DMS153 treated with DMSO at 0.1 percent for 48 hours (cell line): ENCODE results near the gene RUBCNL.

Source experiments
- DNase-seq: peaks from one replicate; lab custom pipeline; 2025; ENCODE audit not compliant: unreplicated experiment; lab: John Stamatoyannopoulos, UW

The RUBCNL gene

DNA sequence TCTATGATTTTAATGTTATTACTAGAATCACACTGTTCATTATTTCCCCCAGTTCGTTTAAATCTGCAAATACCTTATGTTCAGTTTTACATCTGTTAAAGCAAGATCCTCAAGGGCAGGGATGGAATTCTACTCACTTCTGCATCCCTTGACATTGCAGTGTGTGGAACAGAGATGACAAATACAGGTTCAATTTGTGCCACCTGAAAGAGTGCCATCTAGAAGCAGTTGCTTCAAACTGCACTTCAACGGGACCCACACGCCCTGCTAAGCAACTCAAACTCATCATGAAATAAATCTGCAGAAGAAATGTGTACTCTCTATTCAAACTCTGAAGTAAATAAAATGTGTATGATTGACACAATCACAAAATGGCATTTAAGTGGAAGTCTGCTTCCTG lies 44.5 kb downstream of the RUBCNL start:
- no peak for DNase-seq

DNA sequence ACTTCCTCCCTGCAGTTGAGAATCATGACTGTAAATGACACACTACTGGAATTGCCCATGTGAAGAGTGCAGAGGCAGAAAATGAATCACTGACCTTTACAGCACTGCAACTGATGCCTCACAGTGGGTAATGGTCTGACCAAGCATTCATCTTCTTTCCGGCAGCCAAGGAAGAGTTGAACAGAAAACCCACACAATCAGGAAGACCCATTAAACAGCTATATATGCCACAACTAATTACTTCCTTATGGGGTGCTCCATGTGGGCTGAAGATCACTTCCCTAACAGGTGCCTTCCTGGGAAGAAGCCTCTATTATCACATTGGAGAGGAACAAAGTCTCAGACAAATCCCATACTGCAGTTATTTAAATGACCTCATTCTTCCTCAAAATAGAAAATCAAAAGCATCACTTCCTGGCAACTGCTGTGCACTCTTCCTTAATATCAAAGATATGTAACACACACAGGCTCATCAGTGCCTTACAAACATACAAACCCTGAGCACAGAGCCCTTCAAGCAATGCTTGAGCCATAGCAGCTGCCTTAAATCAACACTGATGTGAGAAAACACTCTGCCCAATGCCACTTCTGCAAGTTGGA lies 45.8 kb downstream of the RUBCNL start:
- DNase-seq: no peak

DNA sequence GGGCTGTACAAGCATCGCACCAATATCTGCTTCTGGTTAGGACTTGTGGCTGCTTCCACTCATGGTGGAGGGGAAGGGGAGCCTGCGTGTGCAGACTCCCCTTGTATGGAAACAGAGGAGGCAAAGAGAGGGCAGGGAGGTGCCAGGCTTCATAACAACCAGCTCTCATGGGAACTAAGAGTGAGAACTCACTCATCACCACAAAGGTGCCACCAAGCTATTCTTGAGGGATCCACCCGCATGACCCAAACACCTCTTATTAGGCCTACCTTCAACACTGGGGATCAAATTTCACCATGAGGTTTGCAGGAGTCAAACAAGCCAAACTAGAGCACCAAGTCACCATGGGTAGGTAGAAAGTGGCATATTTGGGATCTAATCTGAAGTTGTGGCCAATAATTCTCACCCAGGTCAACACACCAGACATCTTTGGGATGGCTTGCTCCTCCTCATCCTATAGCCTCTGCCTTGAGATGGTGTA lies 46.4 kb downstream of the RUBCNL start:
- DNase-seq: no peak

DNA sequence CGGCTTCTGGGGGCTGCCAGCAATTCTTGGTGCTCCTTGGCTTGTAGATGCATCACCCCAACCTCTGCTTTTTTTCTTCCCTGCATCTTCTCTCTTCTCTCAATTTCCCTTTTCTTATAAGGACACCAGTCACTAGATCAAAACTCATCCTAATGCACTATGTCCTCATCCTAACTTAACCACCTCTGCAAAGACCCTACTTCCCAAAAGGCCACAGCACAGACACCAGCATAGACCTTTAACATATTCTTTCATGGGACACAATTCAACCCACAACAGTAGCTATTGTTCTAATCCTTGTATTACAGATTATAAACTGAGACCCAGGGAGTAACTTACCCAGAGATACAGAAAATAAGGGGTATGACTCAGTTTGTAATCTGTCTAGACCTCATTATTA lies 47.0 kb downstream of the RUBCNL start:
- DNase-seq: no peak

DNA sequence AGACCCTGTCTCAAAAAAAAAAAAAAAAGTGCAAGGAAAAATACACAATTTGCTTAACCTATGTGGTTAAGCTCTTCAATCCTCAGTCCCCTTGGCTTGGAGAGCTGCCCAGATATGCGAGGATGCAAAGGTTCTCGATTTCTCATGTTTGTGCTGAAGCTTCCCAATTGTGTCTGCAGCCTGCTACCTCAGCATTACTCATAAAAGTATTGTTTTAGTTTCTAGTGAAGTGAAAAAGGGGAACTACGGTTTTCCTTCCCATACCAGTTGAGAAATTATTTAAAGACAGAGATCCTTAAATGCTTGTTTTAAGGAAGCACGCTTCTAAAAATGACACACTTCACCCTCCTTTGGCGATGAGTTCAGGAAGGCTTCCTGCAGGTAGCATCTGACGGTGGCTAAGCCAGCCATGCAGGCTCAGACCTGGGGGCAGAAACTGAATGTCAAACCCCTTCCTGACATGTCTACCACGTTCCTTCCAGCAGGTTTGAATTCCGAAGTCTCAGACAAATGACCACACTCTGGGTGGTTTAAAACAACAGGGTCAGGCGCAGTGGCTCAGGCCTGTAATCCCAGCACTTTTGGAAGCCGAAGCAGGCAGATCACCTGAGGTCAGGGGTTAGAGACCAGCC lies 47.9 kb downstream of the RUBCNL start:
- DNase-seq: no peak

DNA sequence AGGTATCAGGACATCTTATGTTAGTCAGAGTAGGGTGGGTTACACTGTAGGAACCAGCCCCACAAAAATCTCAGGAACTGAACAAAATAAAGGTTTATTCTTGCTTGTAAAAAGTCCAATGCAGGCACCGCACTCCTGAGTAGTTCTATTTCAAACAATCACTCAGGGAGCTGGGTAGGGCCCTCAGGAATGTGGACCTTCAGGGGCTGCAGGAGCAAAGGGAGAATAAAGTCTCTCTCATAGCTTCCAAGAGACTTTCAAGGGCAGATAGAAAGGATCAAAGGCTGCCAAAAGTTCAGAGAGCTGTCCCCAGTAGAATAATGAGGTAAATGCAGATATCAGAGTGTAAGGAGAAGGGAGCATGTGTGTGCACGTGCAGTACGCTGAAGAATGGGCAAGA lies 49.4 kb downstream of the RUBCNL start:
- DNase-seq: no peak

DNA sequence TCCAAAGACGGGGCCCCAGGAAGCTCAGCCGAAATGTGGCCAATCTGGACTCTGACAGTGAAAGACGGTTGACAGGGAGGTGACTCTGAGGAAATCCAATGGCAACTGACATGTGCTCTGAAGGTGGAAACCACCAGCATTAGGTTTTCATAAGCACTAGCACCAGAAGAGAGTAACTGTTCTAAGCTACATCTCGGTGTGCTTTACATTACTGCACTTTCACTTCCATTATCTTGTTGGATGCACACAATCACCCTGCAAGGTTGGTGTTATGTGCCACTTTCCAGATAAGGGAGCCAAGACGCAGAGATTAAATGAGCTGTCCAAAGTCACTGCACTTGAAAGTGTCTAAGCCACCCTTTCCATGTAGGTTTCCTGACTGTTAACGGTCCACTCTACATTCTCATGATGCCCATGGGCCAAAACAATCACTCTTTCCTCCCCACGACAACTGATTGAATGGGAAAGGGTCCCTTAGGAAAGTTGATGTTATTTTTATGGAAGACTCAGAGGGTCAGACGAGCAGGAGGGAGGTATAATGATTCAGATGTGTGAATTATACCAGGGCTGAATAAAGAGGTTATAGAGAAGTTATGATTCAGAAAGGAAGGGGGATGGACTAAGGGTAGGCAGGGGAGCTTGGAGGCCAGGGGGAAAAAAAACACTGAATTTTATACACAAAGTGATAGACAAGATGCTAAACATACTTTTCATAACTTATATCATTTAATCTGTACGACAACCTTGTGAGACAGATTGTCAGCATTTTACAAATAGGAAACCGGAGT lies 52.8 kb downstream of the RUBCNL start:
- DNase-seq: no peak

DNA sequence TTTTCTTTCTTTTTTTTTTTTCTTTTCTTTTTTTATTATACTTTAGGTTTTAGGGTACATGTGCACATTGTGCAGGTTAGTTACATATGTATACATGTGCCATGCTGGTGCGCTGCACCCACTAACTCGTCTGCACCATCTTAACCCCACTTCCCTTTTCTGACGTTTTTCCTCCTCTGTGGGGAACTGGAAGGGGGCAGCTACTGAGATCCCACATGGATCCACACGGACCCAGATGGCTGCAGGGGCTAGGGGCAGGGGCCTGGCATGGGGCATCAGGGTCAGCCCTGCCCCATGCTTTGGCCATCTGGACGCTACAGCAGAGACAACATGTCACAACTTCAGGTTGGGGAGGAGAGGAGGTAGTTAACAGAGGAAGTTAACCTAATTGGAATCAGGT lies 54.3 kb downstream of the RUBCNL start:
- no peak for DNase-seq

DNA sequence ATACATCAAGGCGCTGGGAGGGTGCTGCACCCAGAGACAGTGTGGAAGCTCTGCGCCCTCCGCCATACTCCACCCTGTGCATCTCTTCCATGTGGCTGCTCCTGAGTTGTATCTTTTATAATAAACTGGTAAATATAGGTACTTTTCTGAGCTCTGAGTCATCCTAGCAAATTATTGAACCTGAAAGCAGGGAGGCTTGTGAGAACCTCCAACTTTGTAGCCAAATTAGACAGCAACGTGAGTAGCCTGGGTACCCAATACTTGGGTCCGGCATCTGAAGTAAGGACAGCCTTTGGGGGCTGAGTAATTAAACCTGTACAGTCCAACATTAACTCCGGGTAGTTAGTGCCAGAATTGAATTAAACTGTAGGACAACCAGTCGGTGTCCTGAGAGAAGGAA lies 57.4 kb downstream of the RUBCNL start:
- no peak for DNase-seq

DNA sequence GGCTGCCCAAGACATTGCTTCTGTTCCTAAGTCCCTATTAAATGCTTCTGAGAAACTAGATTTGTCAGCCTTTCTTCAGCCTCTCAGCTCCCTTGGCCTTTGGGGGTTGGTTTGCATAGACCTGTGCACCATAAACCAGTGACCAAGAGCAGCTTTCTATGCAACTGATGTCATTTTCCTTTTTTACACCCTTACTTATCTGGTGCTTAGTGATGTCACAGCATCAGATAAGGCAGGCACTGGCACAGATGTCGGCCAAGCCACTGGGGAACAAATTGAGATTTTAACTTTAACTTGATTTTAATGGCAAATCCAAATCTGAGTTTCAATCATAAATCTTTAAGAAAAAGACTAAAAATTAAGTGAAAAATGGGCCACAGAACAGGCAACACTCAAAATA lies 59.8 kb downstream of the RUBCNL start:
- no peak for DNase-seq

DNA sequence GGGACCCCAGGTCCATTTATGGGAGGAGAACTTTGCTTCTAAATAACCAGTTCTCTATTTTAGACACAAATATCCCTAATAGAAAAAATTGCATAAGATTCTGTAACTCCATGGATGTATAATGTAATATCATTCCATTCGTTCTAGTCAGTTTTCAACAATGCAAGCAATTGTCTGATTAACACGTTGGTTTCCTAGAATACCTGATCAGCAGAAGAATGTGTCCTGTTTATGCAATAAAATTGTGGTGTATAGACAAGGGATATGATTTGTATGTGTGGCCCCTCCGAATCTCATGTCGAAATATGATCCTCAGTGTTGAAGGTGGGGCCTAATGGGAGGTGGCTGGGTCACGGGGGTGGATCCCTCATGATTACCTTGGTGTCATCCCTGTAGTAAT lies 62.1 kb downstream of the RUBCNL start:
- DNase-seq: no peak

DNA sequence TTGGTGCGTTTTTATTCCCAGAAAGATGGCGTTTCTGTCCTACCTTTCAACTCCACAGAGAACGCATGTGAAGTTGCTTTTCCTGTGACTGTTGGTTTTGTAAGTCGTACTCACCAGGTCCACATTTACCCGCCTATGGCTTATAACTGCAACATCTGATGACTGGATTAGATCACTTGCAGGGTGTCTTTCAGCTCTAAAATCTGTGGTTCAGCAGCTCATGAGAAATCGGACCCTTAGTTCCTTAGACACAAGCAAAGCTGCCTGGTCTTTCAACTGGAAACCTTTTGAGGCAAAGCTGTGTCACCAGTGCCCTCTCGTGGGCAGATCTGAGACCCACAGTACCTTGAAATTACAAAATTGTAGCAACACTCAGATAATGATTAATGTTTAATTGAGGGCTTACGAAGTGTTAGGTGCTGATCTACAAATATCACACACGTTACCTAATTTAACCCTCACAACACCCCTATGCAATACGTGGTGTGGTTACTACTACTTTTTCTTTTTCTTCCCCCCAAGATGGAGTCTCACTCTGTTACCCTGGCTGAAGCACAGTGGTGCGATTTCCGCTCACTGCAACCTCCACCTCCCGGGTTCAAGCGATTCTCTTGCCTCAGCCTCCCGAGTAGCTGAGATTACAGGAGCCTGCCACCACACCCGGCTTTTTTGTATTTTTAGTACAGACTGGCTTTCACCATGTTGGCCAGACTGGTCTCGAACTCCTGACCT lies 65.4 kb downstream of the RUBCNL start:
- peak; percentile 36 for DNase-seq

DNA sequence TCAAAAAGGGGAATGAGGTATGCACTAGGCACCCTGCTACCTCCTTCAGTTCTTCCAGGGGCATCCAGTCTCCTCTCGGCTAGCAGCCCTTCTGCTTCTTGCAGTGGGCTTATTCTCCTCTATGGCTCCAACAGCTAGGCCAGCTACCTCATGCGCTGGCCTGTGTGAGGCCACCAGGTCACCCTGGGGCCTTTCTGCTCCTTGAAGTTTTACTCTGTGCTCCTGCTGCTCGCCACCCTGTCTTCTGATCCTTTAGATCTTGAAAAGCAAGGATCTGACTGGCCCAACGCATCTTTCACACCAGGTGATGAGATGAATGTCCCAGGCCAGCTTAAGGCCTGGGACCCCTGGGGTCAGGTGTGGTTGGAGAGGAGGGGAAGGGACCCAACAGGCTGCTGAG lies 66.2 kb downstream of the RUBCNL start:
- DNase-seq: no peak

DNA sequence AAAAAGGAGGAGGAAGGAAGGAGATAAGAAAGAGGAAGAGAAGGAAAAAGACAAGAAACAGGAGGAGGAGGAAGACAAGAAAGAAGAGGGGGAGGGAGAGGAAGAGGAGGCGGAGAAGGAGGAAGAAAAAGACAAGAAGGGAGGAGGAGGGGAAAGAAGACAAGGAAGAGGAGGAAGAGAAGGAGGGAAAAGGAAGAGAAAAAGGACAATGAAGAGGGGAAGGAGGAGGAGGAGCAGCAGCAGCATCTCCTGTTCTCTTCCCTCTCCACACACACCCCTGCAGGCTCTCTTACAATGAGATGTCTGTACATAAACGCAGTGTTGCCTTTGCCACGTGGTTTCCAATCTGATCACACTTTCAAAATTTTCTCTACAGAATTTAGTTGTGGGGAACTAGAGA lies 66.6 kb downstream of the RUBCNL start:
- DNase-seq: no peak

DNA sequence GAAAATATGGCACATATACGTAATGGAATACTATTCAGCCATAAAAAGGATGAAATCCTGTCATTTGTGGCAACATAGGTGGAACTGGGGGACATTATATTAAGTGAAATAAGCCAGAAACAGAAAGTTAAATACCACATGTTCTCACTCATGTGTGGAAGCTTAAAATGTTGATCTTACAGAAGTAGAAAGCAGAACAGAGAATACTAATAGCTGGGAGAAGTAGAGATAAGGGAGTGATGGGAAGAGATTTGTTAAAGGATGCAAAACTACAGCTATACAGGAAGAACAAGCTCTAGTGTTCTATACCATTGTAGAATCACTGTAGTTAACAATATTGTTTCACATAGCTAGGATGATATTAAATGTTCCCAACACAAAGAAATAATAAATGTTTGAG lies 68.1 kb downstream of the RUBCNL start:
- DNase-seq: no peak

DNA sequence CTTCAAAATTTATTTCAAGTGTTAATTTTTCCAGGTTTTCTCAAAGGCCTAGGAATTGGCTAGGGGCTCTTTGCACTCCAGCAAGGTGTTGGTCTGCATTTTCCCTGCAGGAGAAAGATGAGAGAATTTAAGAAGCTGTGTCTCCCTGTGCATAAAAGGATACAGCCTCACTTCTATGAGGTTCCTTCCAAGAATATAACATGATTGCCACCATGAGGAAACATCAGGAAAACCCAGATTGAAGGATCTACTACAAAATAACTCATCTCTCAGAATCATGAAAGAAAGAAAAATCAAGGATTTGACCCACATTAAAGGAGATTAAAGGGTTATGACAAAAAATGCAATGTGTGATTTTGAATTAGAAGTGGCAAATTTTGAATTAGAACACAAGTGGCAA lies 69.9 kb downstream of the RUBCNL start:
- DNase-seq: no peak

DNA sequence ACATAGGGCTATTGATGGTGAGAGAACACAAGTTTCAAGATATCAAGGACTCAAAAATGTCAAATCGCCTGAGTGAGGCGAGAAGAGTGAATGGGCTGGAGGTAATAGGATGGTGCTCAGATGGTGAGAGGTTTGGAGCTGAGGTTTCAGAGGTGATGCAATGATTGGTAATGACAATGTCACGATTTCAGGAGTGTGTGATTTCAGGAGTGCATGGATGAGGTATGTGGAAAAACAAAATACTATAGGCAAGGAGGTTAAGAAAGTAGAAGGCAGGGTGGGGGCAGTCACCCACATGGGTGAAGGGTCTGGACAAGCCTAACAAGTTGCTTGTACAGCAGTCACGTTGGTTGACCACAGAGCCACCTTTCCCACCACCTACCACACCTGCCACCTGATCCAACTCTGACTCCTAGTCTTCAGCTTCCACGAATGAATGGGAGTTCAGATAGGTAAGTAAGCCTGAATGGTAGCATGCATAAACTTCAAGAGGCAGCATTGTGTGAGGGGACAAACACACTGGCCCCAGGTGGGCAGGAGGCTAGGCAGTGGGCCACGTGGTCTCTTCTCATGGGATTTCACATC lies 71.5 kb downstream of the RUBCNL start:
- DNase-seq: no peak

DNA sequence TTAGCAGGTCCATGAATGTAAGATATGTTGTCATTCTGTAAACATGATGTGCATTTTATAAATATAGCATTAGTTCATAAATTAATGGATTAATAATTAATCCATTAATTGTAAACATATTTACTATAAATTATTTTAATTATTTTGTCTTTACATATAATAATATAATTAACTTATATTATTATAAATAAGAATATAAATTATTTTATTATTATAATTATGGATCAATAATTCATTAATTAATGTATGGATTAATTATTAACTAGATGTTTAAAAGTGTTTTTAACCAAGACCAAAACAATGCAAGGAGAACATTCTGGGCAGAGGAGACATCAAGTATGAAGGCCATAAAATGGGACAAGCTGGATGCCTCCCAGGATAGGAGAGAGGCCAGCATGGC lies 72.0 kb downstream of the RUBCNL start:
- DNase-seq: no peak

DNA sequence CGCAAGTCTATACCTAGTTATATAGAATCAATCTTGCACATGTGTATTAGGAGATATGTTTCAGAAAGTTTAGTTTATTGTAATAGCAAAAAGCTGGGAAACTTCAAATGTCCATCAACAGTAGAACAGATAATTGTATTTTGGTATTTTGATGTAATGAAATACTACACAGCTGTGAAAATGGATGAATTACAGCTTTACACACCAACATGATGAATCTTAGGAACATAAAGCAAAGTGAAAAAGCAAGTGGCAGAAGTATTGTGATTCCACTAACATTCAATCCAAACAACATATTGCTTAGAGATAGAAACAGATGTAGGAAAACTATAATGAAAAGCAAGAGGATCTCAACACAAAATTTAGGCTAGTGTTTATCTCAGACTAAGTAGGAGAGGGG lies 72.5 kb downstream of the RUBCNL start:
- no peak for DNase-seq

DNA sequence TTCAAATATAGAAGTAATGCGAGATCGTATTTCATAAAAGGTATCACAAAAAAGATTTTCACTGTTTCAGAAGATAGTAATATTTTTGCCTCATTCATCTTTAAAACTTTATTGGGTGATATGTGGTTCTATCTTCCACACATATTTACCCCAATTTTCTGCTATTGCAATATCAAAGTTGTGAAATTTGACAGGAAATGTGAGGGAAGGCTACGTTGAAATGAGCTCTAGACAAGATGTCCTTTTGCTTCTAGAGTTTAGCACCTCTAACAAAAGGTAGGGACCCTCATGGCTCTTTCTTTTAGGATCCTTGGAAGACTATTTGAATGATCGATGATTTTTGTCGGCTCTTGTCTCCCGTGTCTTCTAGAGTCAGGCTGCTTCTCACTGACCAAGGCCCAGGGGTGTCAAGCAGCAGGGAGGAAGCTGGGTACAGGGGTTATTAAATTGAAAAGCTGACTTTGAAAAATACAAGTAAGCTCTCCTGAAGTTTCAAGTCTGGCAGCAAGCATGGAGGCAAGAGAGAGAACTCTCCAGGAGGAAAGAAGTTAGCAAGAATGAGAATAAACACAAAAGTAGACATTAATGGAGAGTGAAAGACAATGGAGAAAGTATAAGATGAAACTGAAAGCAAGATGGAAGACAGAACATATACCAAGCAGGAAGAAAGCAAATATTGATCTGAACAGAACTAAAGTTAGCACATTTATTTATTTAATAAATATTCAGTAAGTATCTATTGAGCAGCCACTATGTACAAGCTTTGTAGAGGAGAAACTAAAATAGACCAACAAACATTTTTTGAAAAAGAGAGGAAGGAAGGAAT lies 73.4 kb downstream of the RUBCNL start:
- no peak for DNase-seq
